Right lobe of liver (tissue), 4 donors: ENCODE data around the gene BCO2.

Source experiments
- CTCF ChIP-seq, 4 donors: fragments of 200-600 bp in 3 of 4; fragments of 450-650 bp in 1 of 4; IDR thresholded peaks; one replicate each; pipeline versions ENCODE4 v1.5.1 to v1.8.0; 2016 to 2022; ENCODE audit warnings: antibody characterized with exemption in 4 of 4, mild to moderate bottlenecking in 2 of 4
- POLR2A ChIP-seq: fragments of 450-650 bp; IDR thresholded peaks from one replicate; pipeline ENCODE4 v1.6.1; 2017; ENCODE audit warnings: antibody characterized with exemption, mild to moderate bottlenecking
- donor health status: DM: no; HTN: no; CAD: no.
- donor health status: DM: no; HTN: no; CAD: no.
- donor health status: DM: no; HTN: yes; CAD: no.

DNA sequence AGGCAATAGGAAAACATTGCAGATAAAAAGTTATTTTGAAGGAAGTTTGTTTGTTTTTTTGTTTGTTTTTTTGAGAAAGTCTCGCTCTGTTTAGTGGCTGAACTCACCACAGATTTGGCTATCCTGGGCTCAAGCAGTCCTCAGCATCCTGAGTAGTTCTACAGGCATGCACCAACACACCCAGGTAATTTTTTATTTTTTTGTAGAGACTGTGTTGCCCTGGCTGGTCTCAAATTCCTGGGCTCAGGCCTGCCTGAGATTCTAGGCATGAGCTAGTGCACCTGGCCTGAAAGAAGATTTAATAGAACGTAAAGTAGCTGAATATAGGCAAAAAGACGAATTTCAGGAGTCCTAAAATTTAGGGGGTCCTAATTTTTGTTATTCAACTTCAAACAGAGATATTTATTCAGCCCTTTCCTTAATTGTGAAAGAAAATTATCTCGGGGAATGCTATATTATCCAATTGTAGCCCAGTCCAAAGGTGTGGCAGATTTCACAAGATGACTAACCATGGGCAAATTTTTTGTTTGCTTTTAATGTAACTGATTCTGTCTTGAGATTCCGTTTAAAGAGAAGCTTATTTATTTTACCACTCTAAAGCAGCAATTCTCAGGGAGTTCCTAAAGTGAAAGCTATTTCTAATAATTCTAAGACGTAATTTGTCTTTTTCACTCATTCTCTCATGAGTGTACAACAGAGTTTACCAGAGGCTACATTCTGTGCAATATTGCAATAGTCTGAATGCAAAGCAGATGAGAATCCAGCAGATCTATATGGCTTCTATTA is 12.4 kb upstream of the BCO2 start:
- TF ChIP-seq CTCF (IDR thresholded peaks at IDR 0.05) (no peak), POLR2A (no peak)
